ENCODE results near the gene DIP2C. TPM values are rescaled to one million over a fixed set of nuclear protein-coding genes. Genes with fewer than 3 reads are reported as not detected.

The DIP2C gene
- total RNA-seq, 2 donors from 2014 or later: 13.0 to 13.7 TPM

DNA sequence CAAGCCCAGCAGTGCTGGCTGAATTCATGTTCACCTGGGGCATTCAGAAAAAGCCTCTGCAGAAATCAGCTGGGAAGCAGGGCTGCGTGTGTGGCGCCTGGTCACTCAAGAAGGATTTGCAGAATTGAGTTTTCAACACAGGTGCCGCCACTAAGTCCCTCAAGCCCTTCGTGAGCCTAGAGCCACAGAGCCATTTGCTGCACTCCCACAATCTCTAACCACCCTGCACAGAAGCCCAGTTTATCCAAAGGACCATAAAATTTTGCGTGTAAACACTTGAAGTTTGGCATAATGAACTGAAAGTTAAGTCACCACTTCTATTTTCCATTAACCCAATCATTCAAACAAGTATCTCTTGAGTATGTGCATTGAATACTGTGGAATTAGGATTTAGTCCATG is 136.2 kb downstream of the DIP2C start:
- Mint-ChIP-seq H3K27me3 (ENCODE audit: insufficient read depth) (no peaks in the 10 kb centered on the region), H3K4me3 (no peak overlapping the region), H3K36me3 (ENCODE audit: low read depth) (no peaks in the 10 kb centered on the region), H3K27ac (no peak overlapping the region), H3K4me1 (peaks cover 22% of the 10 kb centered on the region), H3K9me3 (no peaks in the 10 kb centered on the region)
- TF ChIP-seq, protein P1, sequence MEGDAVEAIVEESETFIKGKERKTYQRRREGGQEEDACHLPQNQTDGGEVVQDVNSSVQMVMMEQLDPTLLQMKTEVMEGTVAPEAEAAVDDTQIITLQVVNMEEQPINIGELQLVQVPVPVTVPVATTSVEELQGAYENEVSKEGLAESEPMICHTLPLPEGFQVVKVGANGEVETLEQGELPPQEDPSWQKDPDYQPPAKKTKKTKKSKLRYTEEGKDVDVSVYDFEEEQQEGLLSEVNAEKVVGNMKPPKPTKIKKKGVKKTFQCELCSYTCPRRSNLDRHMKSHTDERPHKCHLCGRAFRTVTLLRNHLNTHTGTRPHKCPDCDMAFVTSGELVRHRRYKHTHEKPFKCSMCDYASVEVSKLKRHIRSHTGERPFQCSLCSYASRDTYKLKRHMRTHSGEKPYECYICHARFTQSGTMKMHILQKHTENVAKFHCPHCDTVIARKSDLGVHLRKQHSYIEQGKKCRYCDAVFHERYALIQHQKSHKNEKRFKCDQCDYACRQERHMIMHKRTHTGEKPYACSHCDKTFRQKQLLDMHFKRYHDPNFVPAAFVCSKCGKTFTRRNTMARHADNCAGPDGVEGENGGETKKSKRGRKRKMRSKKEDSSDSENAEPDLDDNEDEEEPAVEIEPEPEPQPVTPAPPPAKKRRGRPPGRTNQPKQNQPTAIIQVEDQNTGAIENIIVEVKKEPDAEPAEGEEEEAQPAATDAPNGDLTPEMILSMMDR (conservative IDR thresholded peaks at IDR 0.05): no peak
- H3K4me3 ChIP-seq (ENCODE audit: low read length): no peak overlapping the region
- no peaks in the 10 kb centered on the region for H3K4me1 ChIP-seq (ENCODE audit: control insufficient read depth, insufficient read depth, low read length)
- H3K27me3 ChIP-seq (ENCODE audit: control insufficient read depth, insufficient read depth, low read length, poor library complexity, severe bottlenecking): no peaks in the 10 kb centered on the region
- H3K27ac ChIP-seq (ENCODE audit: low read depth, low read length): no peak overlapping the region
- H3K9me3 ChIP-seq (ENCODE audit: control insufficient read depth, low read length): no peaks in the 10 kb centered on the region
- H3K36me3 ChIP-seq (ENCODE audit: control insufficient read depth, insufficient read depth, low read length): no peaks in the 10 kb centered on the region
- no peak for DNase-seq
- WGBS, 2 experiments (ENCODE audit: insufficient coverage in 1 of 2, insufficient read length in 1 of 2): 93 to 100% methylated on average over 3 to 5 of the region's 5 CpGs
- H3K9ac ChIP-seq (ENCODE audit: extremely low read depth, low read length, poor library complexity, severe bottlenecking): no peak overlapping the region

DNA sequence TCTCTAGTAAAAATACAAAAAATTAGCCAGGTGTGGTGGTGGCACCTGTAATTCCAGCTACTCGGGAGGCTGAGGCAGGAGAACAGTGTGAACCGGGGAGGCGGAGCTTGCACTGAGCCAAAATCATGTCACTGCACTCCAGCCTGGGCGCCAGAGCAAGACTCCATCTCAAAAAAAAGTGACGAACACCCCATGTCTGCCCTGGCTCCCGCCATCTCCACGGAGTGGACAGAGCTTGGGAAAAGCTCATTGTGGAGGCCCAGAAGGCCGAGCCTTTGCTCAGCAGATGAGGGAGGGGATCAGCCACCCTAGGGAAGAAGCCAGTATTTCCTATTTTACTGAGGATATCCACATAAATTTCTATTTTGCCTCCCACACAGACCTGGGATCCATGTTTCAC is 136.8 kb downstream of the DIP2C start:
- no peaks in the 10 kb centered on the region for H3K9me3 ChIP-seq (ENCODE audit: control insufficient read depth, low read length)
- H3K4me3 ChIP-seq (ENCODE audit: low read length): no peak overlapping the region
- 88 to 94% methylated on average over 8 of the region's 8 CpGs for WGBS, 2 experiments (ENCODE audit: insufficient coverage in 1 of 2, insufficient read length in 1 of 2)
- H3K27me3 Mint-ChIP-seq (ENCODE audit: insufficient read depth): no peaks in the 10 kb centered on the region
- H3K36me3 Mint-ChIP-seq (ENCODE audit: low read depth): no peaks in the 10 kb centered on the region
- TF ChIP-seq, protein P1 (conservative IDR thresholded peaks at IDR 0.05): no peak
- no peaks in the 10 kb centered on the region for H3K27me3 ChIP-seq (ENCODE audit: control insufficient read depth, insufficient read depth, low read length, poor library complexity, severe bottlenecking)
- no peaks in the 10 kb centered on the region for H3K4me1 ChIP-seq (ENCODE audit: control insufficient read depth, insufficient read depth, low read length)
- H3K9me3 Mint-ChIP-seq: no peaks in the 10 kb centered on the region
- H3K4me3 Mint-ChIP-seq: no peak overlapping the region
- H3K27ac ChIP-seq (ENCODE audit: low read depth, low read length): no peak overlapping the region
- no peaks in the 10 kb centered on the region for H3K36me3 ChIP-seq (ENCODE audit: control insufficient read depth, insufficient read depth, low read length)
- peaks cover 21% of the 10 kb centered on the region for H3K4me1 Mint-ChIP-seq
- H3K9ac ChIP-seq (ENCODE audit: extremely low read depth, low read length, poor library complexity, severe bottlenecking): no peak overlapping the region
- no peak for DNase-seq
- H3K27ac Mint-ChIP-seq: no peak overlapping the region

DNA sequence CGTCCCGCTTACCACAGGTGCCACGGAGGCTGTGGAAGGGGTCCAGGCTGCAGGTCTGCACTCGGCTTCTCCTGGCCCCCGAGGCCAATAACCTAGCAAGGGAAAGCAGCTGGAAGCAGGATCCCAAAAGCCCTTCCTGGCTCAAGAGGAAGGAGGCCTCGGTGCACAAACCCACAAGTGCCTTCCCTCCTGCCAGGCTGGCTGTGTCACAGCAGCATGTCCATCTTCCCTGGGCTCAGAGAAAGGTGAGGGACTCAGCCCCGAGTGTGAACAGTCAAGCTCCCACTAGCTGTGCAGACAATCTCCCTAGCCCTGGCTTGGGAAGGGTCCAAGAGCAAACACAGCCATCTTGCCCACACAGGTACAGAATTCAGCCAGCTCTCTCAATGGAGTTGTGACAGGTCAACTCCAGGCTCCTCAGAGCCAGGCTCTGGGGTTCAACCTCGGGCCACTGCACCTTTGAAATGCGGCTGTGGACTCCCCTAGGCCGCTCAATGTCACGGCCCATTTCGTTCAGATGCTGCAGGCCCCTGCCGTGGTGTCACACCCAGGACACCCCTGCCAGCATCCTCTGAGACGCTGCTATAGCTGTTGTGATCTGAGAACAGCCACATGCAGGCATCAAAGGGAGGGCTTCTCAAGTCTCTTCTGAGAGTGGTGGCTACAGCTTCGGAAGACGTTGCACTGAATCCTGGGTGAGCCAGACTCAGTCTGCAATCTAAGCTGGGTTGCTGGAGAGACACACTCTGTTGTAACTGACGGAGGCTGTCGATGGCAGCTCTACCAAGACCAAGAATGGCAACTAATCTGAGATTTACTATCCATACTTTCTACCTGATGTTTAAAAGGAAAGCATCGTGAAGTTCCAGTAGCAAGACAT is 137.9 kb downstream of the DIP2C start:
- TF ChIP-seq, protein P1 (conservative IDR thresholded peaks at IDR 0.05): no peak
- Mint-ChIP-seq H3K9me3 (no peaks in the 10 kb centered on the region), H3K36me3 (ENCODE audit: low read depth) (no peaks in the 10 kb centered on the region), H3K27me3 (ENCODE audit: insufficient read depth) (no peaks in the 10 kb centered on the region), H3K4me1 (peaks cover 23% of the 10 kb centered on the region), H3K27ac (no peak overlapping the region), H3K4me3 (no peak overlapping the region)
- Histone ChIP-seq H3K9me3 (ENCODE audit: control insufficient read depth, low read length) (no peaks in the 10 kb centered on the region), H3K27me3 (ENCODE audit: control insufficient read depth, insufficient read depth, low read length, poor library complexity, severe bottlenecking) (no peaks in the 10 kb centered on the region), H3K36me3 (ENCODE audit: control insufficient read depth, insufficient read depth, low read length) (no peaks in the 10 kb centered on the region), H3K4me1 (ENCODE audit: control insufficient read depth, insufficient read depth, low read length) (no peaks in the 10 kb centered on the region), H3K9ac (ENCODE audit: extremely low read depth, low read length, poor library complexity, severe bottlenecking) (no peak overlapping the region), H3K27ac (ENCODE audit: low read depth, low read length) (no peak overlapping the region), H3K4me3 (ENCODE audit: low read length) (no peak overlapping the region)
- 89 to 95% methylated on average over 16 to 19 of the region's 19 CpGs for WGBS, 2 experiments (ENCODE audit: insufficient coverage in 1 of 2, insufficient read length in 1 of 2)
- DNase-seq: no peak
